Activated CD4-positive, alpha-beta memory T cell treated with anti-CD3 and anti-CD28 coated beads, Interleukin-2, amount 10 ng/mL, durations not matched to agents 7 days and 5 days (primary cell): Measurements from ENCODE around the gene HLA-A. TPM values are rescaled to one million over a fixed set of nuclear protein-coding genes. Genes with fewer than 3 reads are reported as not detected.
"Not testable (repeated sequence)": the region's sequence is repeated elsewhere in the genome, so short reads cannot be mapped to it uniquely, and the experiment has no call there.

Experiments used
- CTCF ChIA-PET: fragments of 350-600 bp; sonication (Branson Sonifier 250); formaldehyde crosslinking; loops from one replicate; lab custom pipeline; 2021; ENCODE audit warnings: antibody characterized with exemption, inconsistent platforms; lab: Charles Lee
- POLR2A ChIA-PET: fragments of 350-600 bp; sonication (Branson Sonifier 250); formaldehyde crosslinking; loops from one replicate; lab custom pipeline; 2021; ENCODE audit warnings: antibody characterized with exemption; lab: Charles Lee
- DNase-seq: peaks from one replicate; pipeline ENCODE4 v3.0.0-alpha.2; 2020
- H3K27ac Mint-ChIP-seq: one replicate; pipeline ENCODE4 v1.8.0; 2021; ENCODE audit warnings: mild to moderate bottlenecking, mixed read lengths
- H3K27me3 Mint-ChIP-seq: one replicate; pipeline ENCODE4 v1.8.0; 2021; ENCODE audit warnings: mixed read lengths
- H3K36me3 Mint-ChIP-seq: one replicate; pipeline ENCODE4 v1.8.0; 2021; ENCODE audit warnings: low read depth, mixed read lengths
- H3K4me1 Mint-ChIP-seq: one replicate; pipeline ENCODE4 v1.8.0; 2021; ENCODE audit warnings: mixed read lengths
- H3K4me3 Mint-ChIP-seq: one replicate; pipeline ENCODE4 v1.8.0; 2021; ENCODE audit warnings: mild to moderate bottlenecking, mixed read lengths
- H3K9me3 Mint-ChIP-seq: one replicate; pipeline ENCODE4 v1.8.0; 2021; ENCODE audit warnings: mixed read lengths
- total RNA-seq, 2 experiments: library from RNA; stranded (reverse); gene quantifications; one replicate each; pipeline ENCODE4 v1.2.3, GENCODE V29; 2021

The HLA-A gene
- total RNA-seq, 2 experiments from 2014 or later, result 2,531 to 2,553 TPM

GRCh38 chr6:29967379-29968010 lies 25.2 kb downstream of the HLA-A start:
- ChIA-PET CTCF (interaction anchor here (3.1 kb wide), 1 partner anchor 120 kb away, joined by 12 read pairs; no protein-coding TSS in a partner anchor), POLR2A (interaction anchor here (0.9 to 4.1 kb wide), 7 partner anchors 21 to 124 kb away, joined by 3 to 49 read pairs (median 4); partner anchors contain the start of genes HLA-A and POLR1H)
- Mint-ChIP-seq H3K36me3 (peaks cover 7% of the 10 kb centered on the region), H3K4me3 (no peak overlapping the region), H3K4me1 (peaks cover 47% of the 10 kb centered on the region), H3K27ac (peak overlapping the region; percentile 1), H3K27me3 (peaks cover 2% of the 10 kb centered on the region), H3K9me3 (no peaks in the 10 kb centered on the region)
- DNase-seq, result no peak

- H3K9me3 Mint-ChIP-seq, result no peaks in the 10 kb centered on the region
- peaks cover 7% of the 10 kb centered on the region for H3K36me3 Mint-ChIP-seq
- no peak overlapping the region for H3K4me3 Mint-ChIP-seq
- no peak for DNase-seq
- ChIA-PET CTCF (interaction anchor here (3.1 kb wide), 1 partner anchor 120 kb away, joined by 12 read pairs; no protein-coding TSS in a partner anchor), POLR2A (interaction anchor here (1.2 to 4.1 kb wide), 4 partner anchors 27 to 92 kb away, joined by 4 to 47 read pairs (median 4); partner anchors contain the start of genes HLA-A and POLR1H)
- peaks cover 50% of the 10 kb centered on the region for H3K4me1 Mint-ChIP-seq
- peaks cover 7% of the 10 kb centered on the region for H3K27me3 Mint-ChIP-seq
- no peak overlapping the region for H3K27ac Mint-ChIP-seq
Observed at GRCh38 chr6:29968130-29968529, 25.8 kb downstream of the HLA-A start.

GRCh38 chr6:29968905-29969304 lies 26.6 kb downstream of the HLA-A start:
- POLR2A ChIA-PET, result no interaction called here
- peaks cover 13% of the 10 kb centered on the region for H3K27me3 Mint-ChIP-seq

GRCh38 chr6:29970711-29971110 lies 28.4 kb downstream of the HLA-A start:
- DNase-seq, result no peak
- Mint-ChIP-seq H3K27me3 (peaks cover 31% of the 10 kb centered on the region), H3K36me3 (no peaks in the 10 kb centered on the region), H3K27ac (no peak overlapping the region), H3K9me3 (no peaks in the 10 kb centered on the region), H3K4me3 (no peak overlapping the region), H3K4me1 (peaks cover 53% of the 10 kb centered on the region)
- ChIA-PET CTCF (no interaction called here), POLR2A (no interaction called here)

More at GRCh38 chr6:29968905-29969304, 26.6 kb downstream of the HLA-A start:
- CTCF ChIA-PET, result interaction anchor here (0.7 kb wide), 1 partner anchor 121 kb away, joined by 3 read pairs; no protein-coding TSS in a partner anchor
- H3K4me3 Mint-ChIP-seq, result no peak overlapping the region
- H3K36me3 Mint-ChIP-seq, result peaks cover 7% of the 10 kb centered on the region
- no peak for DNase-seq
- no peak overlapping the region for H3K27ac Mint-ChIP-seq
- H3K9me3 Mint-ChIP-seq, result no peaks in the 10 kb centered on the region
- peaks cover 50% of the 10 kb centered on the region for H3K4me1 Mint-ChIP-seq

GRCh38 chr6:29974901-29975560 lies 32.7 kb downstream of the HLA-A start:
- Mint-ChIP-seq H3K4me1 (peaks cover 51% of the 10 kb centered on the region), H3K27me3 (peaks cover 63% of the 10 kb centered on the region), H3K27ac (no peak overlapping the region), H3K36me3 (no peaks in the 10 kb centered on the region), H3K9me3 (no peaks in the 10 kb centered on the region), H3K4me3 (no peak overlapping the region)
- no peak for DNase-seq
- POLR2A ChIA-PET, result interaction anchor here (0.9 to 2.9 kb wide), 4 partner anchors 9 to 88 kb away, joined by 3 to 17 read pairs (median 4); no protein-coding TSS in a partner anchor
- CTCF ChIA-PET, result interaction anchor here (2.2 kb wide), 1 partner anchor 10 kb away, joined by 4 read pairs; no protein-coding TSS in a partner anchor

GRCh38 chr6:29975561-29975907 lies 33.2 kb downstream of the HLA-A start:
- no peaks in the 10 kb centered on the region for H3K36me3 Mint-ChIP-seq
- DNase-seq, result no peak
- H3K9me3 Mint-ChIP-seq, result no peaks in the 10 kb centered on the region

GRCh38 chr6:29976253-29976587 lies 33.9 kb downstream of the HLA-A start:
- Mint-ChIP-seq H3K9me3 (no peaks in the 10 kb centered on the region), H3K27me3 (peaks cover 65% of the 10 kb centered on the region), H3K27ac (no peak overlapping the region), H3K36me3 (no peaks in the 10 kb centered on the region), H3K4me3 (peak overlapping the region; percentile 75), H3K4me1 (peaks cover 51% of the 10 kb centered on the region)
- POLR2A ChIA-PET, result interaction anchor here (2.9 kb wide), 1 partner anchor 11 kb away, joined by 17 read pairs; no protein-coding TSS in a partner anchor
- no peak for DNase-seq
- CTCF ChIA-PET, result interaction anchor here (1.2 to 2.2 kb wide), 3 partner anchors 11 to 128 kb away, joined by 4 to 8 read pairs (median 4); no protein-coding TSS in a partner anchor

More at GRCh38 chr6:29975561-29975907, 33.2 kb downstream of the HLA-A start:
- no peak overlapping the region for H3K27ac Mint-ChIP-seq
- CTCF ChIA-PET, result interaction anchor here (1.2 to 2.2 kb wide), 2 partner anchors 10 to 127 kb away, joined by 4 to 8 read pairs; no protein-coding TSS in a partner anchor
- peaks cover 63% of the 10 kb centered on the region for H3K27me3 Mint-ChIP-seq
- H3K4me1 Mint-ChIP-seq, result peaks cover 51% of the 10 kb centered on the region
- POLR2A ChIA-PET, result interaction anchor here (0.9 to 2.9 kb wide), 3 partner anchors 10 to 88 kb away, joined by 3 to 17 read pairs (median 3); no protein-coding TSS in a partner anchor
- H3K4me3 Mint-ChIP-seq, result peak overlapping the region; percentile 75

- H3K4me3 Mint-ChIP-seq, result peak overlapping the region; percentile 75
- H3K27me3 Mint-ChIP-seq, result peaks cover 68% of the 10 kb centered on the region
- ChIA-PET POLR2A (interaction anchor here (2.9 kb wide), 1 partner anchor 11 kb away, joined by 17 read pairs; no protein-coding TSS in a partner anchor), CTCF (interaction anchor here (1.0 to 2.2 kb wide), 5 partner anchors 11 to 129 kb away, joined by 3 to 10 read pairs (median 4); no protein-coding TSS in a partner anchor)
- no peaks in the 10 kb centered on the region for H3K36me3 Mint-ChIP-seq
- peaks cover 51% of the 10 kb centered on the region for H3K4me1 Mint-ChIP-seq
- no peak overlapping the region for H3K27ac Mint-ChIP-seq
- no peaks in the 10 kb centered on the region for H3K9me3 Mint-ChIP-seq
- peak; percentile 68 for DNase-seq
Observed at GRCh38 chr6:29976588-29977424, 34.5 kb downstream of the HLA-A start.

GRCh38 chr6:29977425-29977727 lies 35.0 kb downstream of the HLA-A start:
- Mint-ChIP-seq H3K4me1 (peaks cover 46% of the 10 kb centered on the region), H3K9me3 (no peaks in the 10 kb centered on the region), H3K36me3 (no peaks in the 10 kb centered on the region), H3K27ac (no peak overlapping the region), H3K27me3 (peaks cover 67% of the 10 kb centered on the region), H3K4me3 (peak overlapping the region; percentile 75)
- no peak for DNase-seq
- CTCF ChIA-PET, result interaction anchor here (1.0 to 1.6 kb wide), 3 partner anchors 12 to 129 kb away, joined by 3 to 10 read pairs (median 4); no protein-coding TSS in a partner anchor
- POLR2A ChIA-PET, result no interaction called here

- not testable (repeated sequence) for H3K4me3 Mint-ChIP-seq
Observed at GRCh38 chr6:29980013-29980412, 37.7 kb downstream of the HLA-A start.

GRCh38 chr6:29980511-29980910 lies 38.2 kb downstream of the HLA-A start:
- H3K4me1 Mint-ChIP-seq, result peaks cover 17% of the 10 kb centered on the region
- POLR2A ChIA-PET, result no interaction called here
- DNase-seq, result no peak
- peaks cover 45% of the 10 kb centered on the region for H3K27me3 Mint-ChIP-seq
- CTCF ChIA-PET, result no interaction called here
- no peak overlapping the region for H3K27ac Mint-ChIP-seq
- no peak overlapping the region for H3K4me3 Mint-ChIP-seq
- no peaks in the 10 kb centered on the region for H3K9me3 Mint-ChIP-seq
- H3K36me3 Mint-ChIP-seq, result no peaks in the 10 kb centered on the region

More at GRCh38 chr6:29980013-29980412, 37.7 kb downstream of the HLA-A start:
- H3K36me3 Mint-ChIP-seq, POLR2A ChIA-PET, H3K27ac Mint-ChIP-seq, CTCF ChIA-PET, H3K9me3 Mint-ChIP-seq, DNase-seq: not testable (repeated sequence)
- H3K27me3 Mint-ChIP-seq, result peaks cover 50% of the 10 kb centered on the region
- peaks cover 22% of the 10 kb centered on the region for H3K4me1 Mint-ChIP-seq

GRCh38 chr6:29981211-29981812 lies 39.0 kb downstream of the HLA-A start:
- CTCF ChIA-PET, result no interaction called here
- H3K27ac Mint-ChIP-seq, result no peak overlapping the region
- H3K4me1 Mint-ChIP-seq, result peaks cover 10% of the 10 kb centered on the region
- H3K36me3 Mint-ChIP-seq, result no peaks in the 10 kb centered on the region
- no peak overlapping the region for H3K4me3 Mint-ChIP-seq
- POLR2A ChIA-PET, result no interaction called here
- no peaks in the 10 kb centered on the region for H3K9me3 Mint-ChIP-seq
- DNase-seq, result no peak
- peaks cover 37% of the 10 kb centered on the region for H3K27me3 Mint-ChIP-seq
